ENCODE data around the gene SIM2. TPM values are rescaled to one million over a fixed set of nuclear protein-coding genes. Genes with fewer than 3 reads are reported as not detected.

SIM2 gene
- polyA plus RNA-seq, 3 donors = 24.0 to 26.1 (median 25.9) TPM

GRCh38 chr21:36709868-36710728 is 11.2 kb downstream of the SIM2 start:
- no peak for DNase-seq

GRCh38 chr21:36710729-36711048 is 11.8 kb downstream of the SIM2 start:
- no peak for DNase-seq

GRCh38 chr21:36713746-36714145 is 14.8 kb downstream of the SIM2 start:
- no peak for DNase-seq

- DNase-seq = no peak
Measured at GRCh38 chr21:36716387-36716786, 17.5 kb downstream of the SIM2 start.

- no peak for DNase-seq
Measured at GRCh38 chr21:36716836-36717235, 17.9 kb downstream of the SIM2 start.

- DNase-seq = no peak
Measured at GRCh38 chr21:36717976-36718375, 19.1 kb downstream of the SIM2 start.

- no peak for DNase-seq
Measured at GRCh38 chr21:36718951-36719501, 20.1 kb downstream of the SIM2 start.

GRCh38 chr21:36719614-36720013 is 20.7 kb downstream of the SIM2 start:
- no peak for DNase-seq

GRCh38 chr21:36721817-36722216 is 22.9 kb downstream of the SIM2 start:
- DNase-seq = no peak

- no peak for DNase-seq
Measured at GRCh38 chr21:36722370-36723368, 23.8 kb downstream of the SIM2 start.

- no peak for DNase-seq
Measured at GRCh38 chr21:36723371-36723881, 24.5 kb downstream of the SIM2 start.

- no peak for DNase-seq
Measured at GRCh38 chr21:36724660-36725059, 25.7 kb downstream of the SIM2 start.

GRCh38 chr21:36725793-36726386 is 27.0 kb downstream of the SIM2 start:
- no peak for DNase-seq

GRCh38 chr21:36727866-36728265 is 29.0 kb downstream of the SIM2 start:
- no peak for DNase-seq

GRCh38 chr21:36728371-36729111 is 29.6 kb downstream of the SIM2 start:
- peak; percentile 75 for DNase-seq

GRCh38 chr21:36729310-36729970 is 30.5 kb downstream of the SIM2 start:
- peak; percentile 87 for DNase-seq

- no peak for DNase-seq
Measured at GRCh38 chr21:36730291-36731281, 31.7 kb downstream of the SIM2 start.

- DNase-seq = no peak
Measured at GRCh38 chr21:36732217-36732616, 33.3 kb downstream of the SIM2 start.

GRCh38 chr21:36732761-36733160 is 33.8 kb downstream of the SIM2 start:
- no peak for DNase-seq
